Ascending aorta (tissue), 2 donors: ENCODE measurements around the gene ELFN2. TPM values are rescaled to one million over a fixed set of nuclear protein-coding genes. Genes with fewer than 3 reads are reported as not detected.

Experiments used
- DNase-seq, 2 donors: peaks; one replicate each; pipeline ENCODE4 v3.0.0-alpha.2; 2019; ENCODE audit warnings: low spot score in 2 of 2
- H3K27ac ChIP-seq, 2 donors: fragments of 200-600 bp; sonication (generic); one replicate each; pipeline ENCODE4 v1.5.1; 2016 to 2017; ENCODE audit warnings: mild to moderate bottlenecking in 1 of 2
- H3K27me3 ChIP-seq: fragments of 200-600 bp; sonication (generic); one replicate; pipeline ENCODE4 v1.5.1; 2017
- H3K36me3 ChIP-seq, 2 donors: fragments of 200-600 bp; sonication (generic); one replicate each; pipeline ENCODE4 v1.5.1; 2016
- H3K4me1 ChIP-seq, 2 donors: fragments of 200-600 bp; sonication (generic); one replicate each; pipeline ENCODE4 v1.5.1; 2016 to 2017; ENCODE audit warnings: mild to moderate bottlenecking in 1 of 2
- H3K4me3 ChIP-seq, 2 donors: fragments of 200-600 bp; sonication (generic); one replicate each; pipeline ENCODE4 v1.5.1; 2016 to 2017; ENCODE audit warnings: mild to moderate bottlenecking in 1 of 2
- H3K9me3 ChIP-seq, 2 donors: fragments of 200-600 bp; sonication (generic); one replicate each; pipeline ENCODE4 v1.5.1; 2016
- intact Hi-C: fragments of 100-400 bp; cut with DNase I; formaldehyde crosslinking; loops from one replicate; pipeline ENCODE4 v1.15.1; 2023
- total RNA-seq: library from RNA; depleted of rRNA; stranded (reverse); fragments of >200 nt; gene quantifications from one replicate; pipeline ENCODE4 v1.1.0, GENCODE V29; 2016
- TF ChIP-seq, protein P1 (sequence below), 3 experiments: fragments of 200-600 bp in 2 of 3; fragments of 450-650 bp in 1 of 3; sonication (generic) in 2 of 3; IDR thresholded peaks; one replicate each; pipeline ENCODE4 v1.5.1; 2016 to 2019; ENCODE audit warnings: antibody characterized with exemption in 3 of 3, mild to moderate bottlenecking in 1 of 3, moderate library complexity in 1 of 3

The ELFN2 gene
- total RNA-seq, 1 donor from 2014 or later = not detected

DNA sequence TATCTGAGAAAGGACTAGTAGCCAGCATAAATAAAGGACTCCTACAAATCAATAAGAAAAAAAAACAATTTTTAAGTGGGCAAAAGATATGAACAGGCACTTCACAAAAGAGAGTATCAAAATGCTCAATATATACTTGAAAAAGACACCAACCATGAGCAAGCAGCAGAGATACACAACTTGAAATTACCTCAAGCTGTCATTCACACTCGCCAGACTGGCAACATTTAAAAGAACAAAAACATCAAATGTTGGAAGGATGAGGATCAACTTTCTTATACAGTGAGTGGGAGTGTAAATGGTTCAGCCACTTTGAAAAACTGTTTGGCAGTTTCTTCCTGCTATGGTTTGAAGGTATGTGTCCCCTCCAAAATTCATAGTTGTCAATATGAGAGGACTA, 23.9 kb upstream of the ELFN2 start:
- Histone ChIP-seq H3K4me1 (no peaks in the 10 kb centered on the region), H3K27me3 (no peaks in the 10 kb centered on the region), H3K36me3 (no peaks in the 10 kb centered on the region), H3K9me3 (no peaks in the 10 kb centered on the region), H3K4me3 (no peak overlapping the region), H3K27ac (no peak overlapping the region)
- TF ChIP-seq, protein P1, sequence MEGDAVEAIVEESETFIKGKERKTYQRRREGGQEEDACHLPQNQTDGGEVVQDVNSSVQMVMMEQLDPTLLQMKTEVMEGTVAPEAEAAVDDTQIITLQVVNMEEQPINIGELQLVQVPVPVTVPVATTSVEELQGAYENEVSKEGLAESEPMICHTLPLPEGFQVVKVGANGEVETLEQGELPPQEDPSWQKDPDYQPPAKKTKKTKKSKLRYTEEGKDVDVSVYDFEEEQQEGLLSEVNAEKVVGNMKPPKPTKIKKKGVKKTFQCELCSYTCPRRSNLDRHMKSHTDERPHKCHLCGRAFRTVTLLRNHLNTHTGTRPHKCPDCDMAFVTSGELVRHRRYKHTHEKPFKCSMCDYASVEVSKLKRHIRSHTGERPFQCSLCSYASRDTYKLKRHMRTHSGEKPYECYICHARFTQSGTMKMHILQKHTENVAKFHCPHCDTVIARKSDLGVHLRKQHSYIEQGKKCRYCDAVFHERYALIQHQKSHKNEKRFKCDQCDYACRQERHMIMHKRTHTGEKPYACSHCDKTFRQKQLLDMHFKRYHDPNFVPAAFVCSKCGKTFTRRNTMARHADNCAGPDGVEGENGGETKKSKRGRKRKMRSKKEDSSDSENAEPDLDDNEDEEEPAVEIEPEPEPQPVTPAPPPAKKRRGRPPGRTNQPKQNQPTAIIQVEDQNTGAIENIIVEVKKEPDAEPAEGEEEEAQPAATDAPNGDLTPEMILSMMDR (IDR thresholded peaks at IDR 0.05) = no peak
- DNase-seq = no peak
- intact Hi-C loops = no loop called here

DNA sequence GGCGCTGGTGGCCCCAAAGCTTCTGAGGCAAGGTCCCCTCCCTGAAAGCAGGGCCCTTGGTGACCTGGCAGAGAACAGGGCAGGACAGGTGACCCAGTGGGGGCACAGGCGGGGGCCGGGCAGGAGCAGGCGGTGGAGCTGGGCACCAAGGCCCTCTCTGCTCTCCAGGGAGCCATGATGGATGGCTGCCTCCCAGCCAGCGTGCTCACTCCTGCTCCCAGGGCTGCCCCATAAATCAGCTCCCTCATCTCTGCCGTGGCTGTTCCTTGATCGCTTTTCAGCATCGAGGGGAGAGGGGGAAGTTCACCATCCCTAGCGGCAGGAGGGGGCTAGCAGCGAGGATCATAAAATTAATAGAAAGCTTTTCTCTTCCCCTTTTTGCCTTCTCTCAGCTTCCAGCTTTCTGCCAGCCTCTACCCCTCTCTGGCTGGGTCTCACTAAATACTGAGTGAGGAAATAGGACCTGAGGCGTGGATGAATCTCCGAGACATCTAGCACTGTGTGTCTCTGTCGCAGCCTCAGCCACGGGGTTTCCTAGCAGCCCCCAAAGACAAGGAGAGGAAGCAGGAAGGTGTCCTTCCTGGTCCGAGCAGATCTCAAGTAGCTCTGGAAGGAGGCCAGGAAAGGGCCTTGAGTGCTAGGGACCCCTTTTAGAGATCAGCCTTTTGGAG, 22.2 kb upstream of the ELFN2 start:
- TF ChIP-seq, protein P1 (IDR thresholded peaks at IDR 0.05) = no peak
- no peaks in the 10 kb centered on the region for H3K27me3 ChIP-seq
- intact Hi-C loops = no loop called here
- H3K27ac ChIP-seq = no peak overlapping the region
- H3K4me3 ChIP-seq = no peak overlapping the region
- no peaks in the 10 kb centered on the region for H3K4me1 ChIP-seq
- DNase-seq = no peak
- H3K36me3 ChIP-seq = no peaks in the 10 kb centered on the region
- no peaks in the 10 kb centered on the region for H3K9me3 ChIP-seq

DNA sequence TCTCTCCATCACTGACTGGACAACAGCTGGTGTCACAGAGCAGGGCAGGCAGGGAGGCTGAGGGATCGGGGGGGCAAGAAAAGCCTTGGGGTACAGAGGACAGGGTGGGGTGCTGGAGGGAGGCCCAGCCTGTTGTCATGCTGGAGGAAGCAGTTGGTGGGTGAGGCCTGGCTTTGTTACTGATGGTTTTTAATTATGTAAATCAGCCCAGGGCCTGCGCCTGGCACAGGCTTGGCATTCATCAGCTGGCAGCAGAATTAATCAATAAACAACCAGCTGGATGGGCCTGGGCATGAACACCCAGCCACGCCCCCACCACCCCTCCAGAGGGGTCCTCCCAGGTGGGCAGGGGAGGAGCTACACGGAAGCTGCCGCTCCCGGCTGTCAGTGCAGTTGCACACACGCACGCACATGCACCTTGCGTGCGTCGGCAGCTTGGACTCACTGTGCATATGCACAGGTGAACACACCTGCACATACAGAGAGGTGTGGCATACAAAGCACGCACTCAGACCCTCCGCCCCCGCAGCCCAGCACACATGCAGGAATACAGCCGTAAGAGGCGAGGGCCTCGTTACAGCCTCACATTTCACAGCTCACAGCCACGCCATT, 21.3 kb upstream of the ELFN2 start:
- Histone ChIP-seq H3K4me1 (no peaks in the 10 kb centered on the region), H3K27ac (no peak overlapping the region), H3K27me3 (no peaks in the 10 kb centered on the region), H3K36me3 (no peaks in the 10 kb centered on the region), H3K4me3 (no peak overlapping the region), H3K9me3 (no peaks in the 10 kb centered on the region)
- intact Hi-C loops = no loop called here
- TF ChIP-seq, protein P1 (IDR thresholded peaks at IDR 0.05) = no peak
- DNase-seq = no peak

DNA sequence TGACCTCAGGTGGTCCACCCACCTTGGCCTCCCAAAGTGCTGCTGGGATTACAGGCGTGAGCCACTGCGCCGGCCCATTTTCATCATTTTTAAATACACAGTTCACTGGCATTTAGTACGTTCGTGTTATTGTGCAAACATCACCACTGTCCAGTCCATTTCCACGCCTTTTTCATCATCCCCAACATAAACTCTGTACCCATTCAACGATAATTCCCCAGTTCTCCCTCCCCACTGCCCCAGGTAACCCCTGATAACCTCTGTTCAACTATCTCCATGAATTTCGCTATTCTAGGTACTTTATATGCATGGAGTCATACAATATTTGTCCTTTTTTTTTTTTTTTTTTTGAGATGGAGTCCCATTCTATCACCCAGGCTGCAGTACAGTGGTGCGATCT, 18.2 kb upstream of the ELFN2 start:
- no peak for DNase-seq

DNA sequence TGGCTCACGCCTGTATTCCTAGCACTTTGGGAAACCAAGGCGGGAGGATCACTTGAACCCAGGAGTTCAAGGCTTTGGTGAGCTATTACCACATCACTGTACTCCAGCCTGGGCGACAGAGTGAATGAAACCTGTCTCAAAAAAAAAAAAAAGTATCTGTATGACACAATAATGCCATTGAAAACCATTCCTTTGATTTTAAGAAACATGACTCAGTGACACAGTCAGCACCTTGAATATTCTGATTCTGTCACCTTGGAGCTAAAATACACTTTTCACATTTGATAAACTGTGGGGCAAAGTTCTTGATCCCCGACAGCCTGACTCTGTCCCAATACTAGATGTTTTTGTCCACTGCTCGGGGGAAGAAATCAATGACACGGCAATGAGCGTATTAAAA, 16.7 kb upstream of the ELFN2 start:
- intact Hi-C loops = no loop called here
- DNase-seq = no peak

More for the DNA sequence above, 18.2 kb upstream of the ELFN2 start:
- intact Hi-C loops = no loop called here
- H3K27ac ChIP-seq = no peak overlapping the region
- no peaks in the 10 kb centered on the region for H3K36me3 ChIP-seq
- H3K27me3 ChIP-seq = no peaks in the 10 kb centered on the region
- no peaks in the 10 kb centered on the region for H3K9me3 ChIP-seq
- H3K4me3 ChIP-seq = no peak overlapping the region
- TF ChIP-seq, protein P1 (IDR thresholded peaks at IDR 0.05) = no peak
- no peaks in the 10 kb centered on the region for H3K4me1 ChIP-seq

More for the DNA sequence above, 16.7 kb upstream of the ELFN2 start:
- TF ChIP-seq, protein P1 (IDR thresholded peaks at IDR 0.05) = no peak
- Histone ChIP-seq H3K4me1 (no peaks in the 10 kb centered on the region), H3K27ac (no peak overlapping the region), H3K36me3 (no peaks in the 10 kb centered on the region), H3K9me3 (no peaks in the 10 kb centered on the region), H3K4me3 (no peak overlapping the region), H3K27me3 (no peaks in the 10 kb centered on the region)
